GM10266 (cell line): ENCODE data around the gene TMTC1.

Experiments used
- DNase-seq: peaks from one replicate; pipeline ENCODE4 v3.0.0; 2012; ENCODE audit errors: extremely low spot score
- CTCF ChIP-seq: IDR thresholded peaks from 2 replicates; pipeline ENCODE4 v1.5.1; 2012; ENCODE audit warnings: mild to moderate bottlenecking, low read depth; ENCODE audit not compliant: control insufficient read depth, insufficient read depth; ENCODE audit errors: missing control alignments

Gene TMTC1

GRCh38 chr12:29733060-29733459 is 50.7 kb downstream of the TMTC1 start:
- TF ChIP-seq CTCF = no peak

GRCh38 chr12:29732593-29732992 is 51.1 kb downstream of the TMTC1 start:
- DNase-seq = no peak

More at GRCh38 chr12:29733060-29733459, 50.7 kb downstream of the TMTC1 start:
- no peak for DNase-seq

GRCh38 chr12:29732191-29732590 is 51.6 kb downstream of the TMTC1 start:
- no peak for DNase-seq
- no peak for TF ChIP-seq CTCF

More at GRCh38 chr12:29732593-29732992, 51.1 kb downstream of the TMTC1 start:
- TF ChIP-seq CTCF = no peak

- TF ChIP-seq CTCF = no peak
- no peak for DNase-seq
Measured at GRCh38 chr12:29731591-29731990, 52.2 kb downstream of the TMTC1 start.

- TF ChIP-seq CTCF = no peak
- no peak for DNase-seq
Measured at GRCh38 chr12:29730481-29730880, 53.3 kb downstream of the TMTC1 start.

GRCh38 chr12:29728030-29728429 is 55.7 kb downstream of the TMTC1 start:
- DNase-seq = no peak
- no peak for TF ChIP-seq CTCF

GRCh38 chr12:29726741-29727348 is 56.9 kb downstream of the TMTC1 start:
- no peak for TF ChIP-seq CTCF
- no peak for DNase-seq
